SIG-M5 treated with dmso at 0.1 percent for 504 hours (cell line): ENCODE measurements around the gene CEACAM8.
"Not testable (repeated sequence)": the region's sequence is repeated elsewhere in the genome, so short reads cannot be mapped to it uniquely, and the experiment has no call there.

Experiments used
- DNase-seq: peaks from one replicate; lab custom pipeline; 2025; ENCODE audit not compliant: unreplicated experiment; lab: John Stamatoyannopoulos, UW

Gene CEACAM8

DNA sequence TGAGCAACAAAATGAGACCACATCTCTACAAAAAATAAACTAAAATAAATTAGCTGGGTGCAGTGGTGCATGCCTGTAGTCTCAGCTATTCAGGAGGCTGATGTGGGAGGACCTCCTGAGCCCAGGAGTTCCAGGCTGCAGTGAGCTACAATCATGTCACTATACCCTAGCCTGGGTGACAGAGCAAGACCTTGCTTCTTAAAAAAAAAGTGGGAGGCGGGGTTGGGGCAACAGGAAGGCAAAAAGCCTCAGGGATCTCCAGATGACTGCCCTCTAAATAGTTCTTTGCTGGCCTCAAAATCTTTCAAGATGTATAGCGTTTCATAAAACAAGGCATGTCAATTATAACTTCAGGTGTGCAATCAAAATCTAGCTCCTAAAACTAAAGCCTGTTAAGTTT is 18.5 kb downstream of the CEACAM8 start:
- no peak for DNase-seq

GRCh38 chr19:42573642-42574041 is 21.1 kb downstream of the CEACAM8 start:
- DNase-seq, result no peak

- no peak for DNase-seq
Observed at GRCh38 chr19:42571116-42571515, 23.6 kb downstream of the CEACAM8 start.

DNA sequence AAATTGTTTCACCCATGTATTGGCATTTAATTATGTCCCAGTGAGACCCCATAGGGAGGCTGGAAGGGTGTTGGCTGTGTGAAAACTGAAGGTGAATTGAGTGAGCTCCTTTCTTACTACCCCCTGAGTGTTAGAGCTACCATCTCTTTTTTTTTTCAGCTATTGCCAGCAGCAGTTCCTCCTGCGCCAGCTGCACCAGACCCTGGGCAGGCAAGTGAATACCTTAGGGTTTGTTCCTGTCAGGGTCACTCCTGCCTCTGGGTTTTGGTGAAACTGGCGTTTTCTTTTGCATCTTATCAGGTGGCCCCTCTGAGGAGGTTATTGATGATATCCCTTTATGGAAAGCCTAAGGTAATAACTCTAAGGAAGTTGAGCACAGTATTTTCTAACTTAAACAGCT is 25.5 kb downstream of the CEACAM8 start:
- DNase-seq, result no peak

DNA sequence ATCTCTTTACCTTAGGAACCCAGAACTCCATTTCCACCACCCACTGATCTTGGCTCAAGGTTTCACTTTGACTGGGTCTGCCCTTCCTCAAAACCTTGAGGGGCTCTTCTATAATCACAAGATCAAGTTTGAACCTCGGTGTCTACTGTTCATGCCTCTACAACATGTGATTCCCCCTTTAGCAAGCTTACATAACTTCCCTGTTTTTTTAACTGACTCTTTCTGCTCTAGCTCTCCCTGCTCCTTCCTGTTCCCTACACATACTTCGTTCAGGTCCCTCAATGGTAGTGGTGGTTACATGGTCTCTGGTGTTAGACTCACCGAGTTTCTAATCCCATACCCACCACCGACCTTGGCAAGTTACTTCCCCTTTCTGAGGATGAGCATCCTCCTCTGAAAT is 26.7 kb downstream of the CEACAM8 start:
- peak; percentile 57 for DNase-seq

GRCh38 chr19:42567567-42567966 is 27.2 kb downstream of the CEACAM8 start:
- no peak for DNase-seq

- peak; percentile 71 for DNase-seq
Observed at GRCh38 chr19:42563352-42564210, 31.1 kb downstream of the CEACAM8 start.

- no peak for DNase-seq
Observed at GRCh38 chr19:42561512-42561911, 33.2 kb downstream of the CEACAM8 start.

DNA sequence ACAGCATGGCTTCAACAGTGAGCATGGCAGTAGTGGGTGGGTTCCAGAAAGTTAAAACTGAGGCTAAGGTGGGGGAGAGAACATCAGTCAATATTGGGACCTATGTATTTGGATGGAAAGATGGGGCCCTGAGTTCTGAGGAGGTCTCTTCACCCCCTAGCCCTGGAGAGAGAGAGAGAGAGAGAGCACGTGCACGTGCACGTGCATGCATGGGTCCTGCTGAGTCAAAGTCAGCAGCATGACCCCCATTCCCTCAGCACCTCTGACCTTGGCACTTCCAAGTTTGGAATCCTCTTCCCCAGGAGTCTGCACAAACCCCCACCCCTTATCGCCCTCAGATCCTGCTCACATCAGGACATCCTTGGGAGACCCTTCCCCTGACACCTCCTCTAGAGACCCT is 34.0 kb downstream of the CEACAM8 start:
- DNase-seq, result no peak

GRCh38 chr19:42558450-42559150 is 36.1 kb downstream of the CEACAM8 start:
- DNase-seq, result no peak

GRCh38 chr19:42557386-42557871 is 37.3 kb downstream of the CEACAM8 start:
- DNase-seq, result not testable (repeated sequence)

- no peak for DNase-seq
Observed at GRCh38 chr19:42555801-42556200, 38.9 kb downstream of the CEACAM8 start.

DNA sequence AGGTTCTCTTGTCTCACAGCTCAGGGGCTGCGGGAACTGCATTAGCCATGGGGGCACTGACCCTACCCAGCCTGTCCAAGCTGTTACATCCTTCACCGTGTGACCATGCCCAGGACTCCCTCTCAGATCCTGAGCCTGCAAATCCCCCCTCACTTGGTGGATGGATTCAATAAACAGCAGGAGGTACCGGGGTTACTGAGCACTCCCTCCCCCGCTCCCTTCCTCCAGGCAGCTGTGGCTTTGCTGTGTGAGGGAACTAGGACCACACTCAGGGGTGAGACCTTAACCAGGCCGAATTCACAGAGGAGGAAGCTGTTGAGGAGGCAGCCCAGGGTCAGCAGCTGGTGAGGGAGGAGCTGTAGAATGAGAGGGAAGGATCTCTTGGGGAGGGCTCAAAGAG is 39.4 kb downstream of the CEACAM8 start:
- DNase-seq, result no peak

- no peak for DNase-seq
Observed at GRCh38 chr19:42554046-42554575, 40.6 kb downstream of the CEACAM8 start.

DNA sequence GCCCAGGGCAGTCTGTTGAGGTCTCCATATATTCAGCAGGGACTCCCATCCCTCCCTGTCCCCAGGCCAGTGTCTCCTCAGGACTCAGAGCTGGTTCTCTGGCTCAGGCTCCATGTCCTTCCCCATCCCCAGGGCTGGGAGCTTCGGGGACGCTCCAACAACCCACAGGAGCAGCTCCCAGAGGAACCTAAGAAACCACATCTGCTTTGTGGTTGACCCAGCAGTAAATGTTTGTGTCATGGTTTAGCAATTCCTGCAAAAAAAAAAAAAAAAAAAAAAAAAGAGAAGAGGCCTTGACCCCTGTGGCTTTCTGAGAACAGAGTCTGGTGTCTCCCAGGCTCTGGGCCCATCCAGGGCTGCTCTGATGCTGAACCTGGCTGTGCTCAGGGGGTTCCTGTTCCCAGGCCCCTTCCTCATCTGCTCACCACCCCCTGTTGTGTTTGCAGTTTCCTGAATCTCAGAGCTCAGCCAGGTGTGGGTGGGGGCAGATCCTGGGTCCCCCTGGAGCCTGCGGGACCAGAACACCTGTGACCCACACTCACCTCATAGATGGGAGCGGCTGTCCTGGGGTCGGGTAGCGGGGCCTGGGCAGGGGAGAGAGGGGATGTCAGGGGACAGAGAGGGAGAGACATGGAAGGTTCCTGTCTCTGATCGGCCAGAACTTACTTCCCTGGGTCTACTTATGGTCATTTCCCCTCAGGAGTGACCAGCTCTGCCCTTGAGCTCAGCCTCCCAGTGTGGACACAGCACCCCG is 41.3 kb downstream of the CEACAM8 start:
- peak; percentile 33 for DNase-seq

DNA sequence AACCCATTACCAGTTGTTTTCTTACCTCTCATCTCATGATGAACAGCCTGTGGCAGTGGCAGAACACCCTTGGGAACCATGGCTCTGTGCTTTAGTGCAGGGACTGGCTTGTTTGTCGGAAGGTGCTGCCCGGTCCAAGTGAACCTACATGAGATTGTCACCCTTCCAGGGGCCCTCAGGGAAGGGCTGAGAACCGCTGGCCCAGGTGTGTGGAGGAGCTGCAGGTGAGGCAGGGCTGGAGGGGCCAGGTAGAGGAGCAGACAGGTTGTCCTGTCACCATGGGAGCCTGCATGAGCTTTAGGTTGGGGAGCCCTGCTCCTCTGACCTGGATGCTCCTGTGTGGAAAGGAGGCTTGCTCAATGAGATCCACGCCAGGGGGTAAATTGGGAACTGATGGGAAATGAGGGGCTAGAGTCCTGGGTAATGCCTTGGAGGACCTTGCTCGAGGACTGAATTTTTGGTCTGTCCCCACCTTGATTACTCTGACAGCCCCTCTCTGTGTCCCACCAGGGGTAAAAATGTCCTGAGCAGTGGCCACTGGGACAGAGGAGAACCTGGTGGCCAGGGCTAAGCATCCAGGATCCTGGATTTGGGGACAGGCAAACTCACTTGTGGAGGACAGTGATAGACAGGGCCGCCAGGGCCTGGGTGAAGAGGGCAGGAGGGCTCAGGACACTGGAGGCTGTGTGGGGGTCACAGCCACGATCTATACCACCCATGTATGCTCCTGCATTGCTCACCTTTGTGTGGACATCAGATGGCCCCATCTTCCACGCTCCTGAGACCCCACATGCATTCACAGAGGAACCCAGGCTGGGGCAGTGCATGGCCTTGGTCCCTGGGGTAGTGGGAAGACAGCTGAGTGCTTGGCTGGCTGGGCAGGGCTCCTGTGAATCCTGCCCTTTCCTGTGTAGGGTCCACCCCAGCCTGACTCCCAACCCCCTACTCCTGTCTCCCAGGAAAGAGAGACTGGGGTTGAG is 42.3 kb downstream of the CEACAM8 start:
- DNase-seq, result no peak

- not testable (repeated sequence) for DNase-seq
Observed at GRCh38 chr19:42550521-42550920, 44.2 kb downstream of the CEACAM8 start.

GRCh38 chr19:42549067-42549466 is 45.7 kb downstream of the CEACAM8 start:
- DNase-seq, result not testable (repeated sequence)

GRCh38 chr19:42548552-42548951 is 46.2 kb downstream of the CEACAM8 start:
- no peak for DNase-seq

- no peak for DNase-seq
Observed at GRCh38 chr19:42547929-42548328, 46.8 kb downstream of the CEACAM8 start.
